ENCODE data around the gene KRT17.
"Not testable (repeated sequence)": the region's sequence is repeated elsewhere in the genome, so short reads cannot be mapped to it uniquely, and the experiment has no call there.

KRT17 gene

GRCh38 chr17:41592601-41593305 lies 31.6 kb downstream of the KRT17 start:
- no peak for DNase-seq

GRCh38 chr17:41589301-41589700 lies 35.1 kb downstream of the KRT17 start:
- no peak for DNase-seq

GRCh38 chr17:41588126-41588810 lies 36.1 kb downstream of the KRT17 start:
- no peak for DNase-seq

GRCh38 chr17:41586863-41587495 lies 37.4 kb downstream of the KRT17 start, which contains the start of gene KRT14:
KRT14 (minus strand) TSS chr17:41586895; CDS start chr17:41586834, 61 bp downstream.
- DNase-seq: no peak

- DNase-seq: no peak
Measured at GRCh38 chr17:41585301-41586056, 38.9 kb downstream of the KRT17 start.

- not testable (repeated sequence) for DNase-seq
Measured at GRCh38 chr17:41584331-41584927, 39.9 kb downstream of the KRT17 start.

GRCh38 chr17:41583137-41584127 lies 40.9 kb downstream of the KRT17 start:
- no peak for DNase-seq

GRCh38 chr17:41582061-41582968 lies 42.1 kb downstream of the KRT17 start:
- not testable (repeated sequence) for DNase-seq

GRCh38 chr17:41581366-41582060 lies 42.9 kb downstream of the KRT17 start:
- DNase-seq: no peak

- DNase-seq: no peak
Measured at GRCh38 chr17:41580687-41581365, 43.5 kb downstream of the KRT17 start.

- no peak for DNase-seq
Measured at GRCh38 chr17:41580244-41580575, 44.2 kb downstream of the KRT17 start.

- DNase-seq: peak; percentile 29
Measured at GRCh38 chr17:41579484-41580243, 44.7 kb downstream of the KRT17 start.

- DNase-seq: no peak
Measured at GRCh38 chr17:41578971-41579370, 45.4 kb downstream of the KRT17 start.

- no peak for DNase-seq
Measured at GRCh38 chr17:41578538-41578937, 45.8 kb downstream of the KRT17 start.

GRCh38 chr17:41576740-41577139 lies 47.6 kb downstream of the KRT17 start:
- DNase-seq: not testable (repeated sequence)

GRCh38 chr17:41575336-41575735 lies 49.0 kb downstream of the KRT17 start:
- no peak for DNase-seq

- no peak for DNase-seq
Measured at GRCh38 chr17:41571561-41572434, 52.6 kb downstream of the KRT17 start, which contains the start of gene KRT9. KRT9 (minus strand) TSS chr17:41572059; CDS start chr17:41571992, 67 bp downstream.
